ENCODE data around the gene PDK3. TPM values are rescaled to one million over a fixed set of nuclear protein-coding genes. Genes with fewer than 3 reads are reported as not detected.

PDK3 gene
- total RNA-seq, 2 experiments from 2014 or later = 36.1 to 36.5 TPM

DNA sequence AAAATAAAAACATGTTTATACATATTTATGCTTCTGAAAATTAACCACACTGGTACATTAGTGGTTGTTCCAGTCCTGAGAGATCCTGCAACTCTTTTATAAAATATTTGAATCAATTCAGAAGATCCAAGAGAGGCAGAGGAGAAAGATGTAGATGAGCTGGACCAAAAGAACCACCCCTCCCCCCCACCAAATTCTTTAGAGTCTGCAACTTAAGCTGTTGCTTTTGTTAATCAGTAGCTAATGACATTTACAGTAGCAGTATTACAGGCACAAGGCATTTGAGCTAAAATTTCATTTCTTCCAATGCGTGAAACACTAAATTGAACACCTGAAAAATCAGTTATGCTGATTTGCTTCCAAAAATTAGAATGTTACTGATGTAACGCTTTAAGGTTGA is 61.5 kb downstream of the PDK3 start:
- CTCF ChIA-PET = no interaction called here

DNA sequence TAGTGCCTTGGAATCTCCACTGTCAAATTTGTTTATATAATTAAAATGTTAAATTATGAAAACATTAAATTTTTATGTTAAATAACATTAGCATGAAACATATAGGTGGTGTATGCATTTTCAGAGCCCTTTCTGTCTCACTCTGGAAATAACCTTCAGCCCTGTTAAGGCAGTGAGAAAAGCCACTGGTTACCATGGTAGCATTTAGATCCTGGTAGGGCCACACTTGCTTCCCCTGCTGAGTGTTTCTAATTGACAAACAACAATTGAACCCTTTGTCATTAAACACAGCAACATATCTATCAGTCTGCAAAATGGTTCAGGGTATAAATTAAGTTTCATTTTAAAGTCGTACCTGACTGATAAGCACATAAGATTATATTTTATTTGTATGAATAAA is 63.5 kb downstream of the PDK3 start:
- ChIA-PET CTCF (no interaction called here), POLR2A (no interaction called here)

More for the DNA sequence above, 61.5 kb downstream of the PDK3 start:
- POLR2A ChIA-PET = no interaction called here

GRCh38 chrX:24536551-24536950 is 71.5 kb downstream of the PDK3 start:
- ChIA-PET CTCF (no interaction called here), POLR2A (no interaction called here)

GRCh38 chrX:24542756-24543155 is 77.7 kb downstream of the PDK3 start:
- CTCF ChIA-PET = no interaction called here

DNA sequence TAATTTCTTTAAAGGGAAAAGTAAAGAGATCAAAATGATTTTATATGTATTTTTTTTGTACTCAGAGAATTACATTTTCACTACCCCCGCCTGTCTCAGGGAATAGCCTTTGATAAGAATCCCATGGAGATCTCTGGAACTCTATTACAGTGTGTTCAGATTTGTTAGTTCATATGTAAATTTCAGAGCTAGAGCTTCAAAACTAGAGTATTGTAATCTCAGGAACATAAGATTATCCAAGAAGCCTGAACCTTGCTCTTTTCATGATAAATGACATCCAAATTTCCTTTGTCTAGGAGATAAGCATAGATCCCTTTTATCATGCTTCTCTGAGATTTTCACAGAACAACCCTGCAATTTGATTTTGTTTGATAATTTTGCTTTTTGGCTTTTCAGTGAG is 82.9 kb downstream of the PDK3 start:
- ChIA-PET POLR2A (no interaction called here), CTCF (no interaction called here)

More at GRCh38 chrX:24542756-24543155, 77.7 kb downstream of the PDK3 start:
- POLR2A ChIA-PET = no interaction called here

GRCh38 chrX:24550166-24550565 is 85.1 kb downstream of the PDK3 start:
- POLR2A ChIA-PET = no interaction called here
- CTCF ChIA-PET = interaction anchor here (0.9 kb wide), 1 partner anchor 17 kb away, joined by 3 read pairs; no protein-coding TSS in a partner anchor

DNA sequence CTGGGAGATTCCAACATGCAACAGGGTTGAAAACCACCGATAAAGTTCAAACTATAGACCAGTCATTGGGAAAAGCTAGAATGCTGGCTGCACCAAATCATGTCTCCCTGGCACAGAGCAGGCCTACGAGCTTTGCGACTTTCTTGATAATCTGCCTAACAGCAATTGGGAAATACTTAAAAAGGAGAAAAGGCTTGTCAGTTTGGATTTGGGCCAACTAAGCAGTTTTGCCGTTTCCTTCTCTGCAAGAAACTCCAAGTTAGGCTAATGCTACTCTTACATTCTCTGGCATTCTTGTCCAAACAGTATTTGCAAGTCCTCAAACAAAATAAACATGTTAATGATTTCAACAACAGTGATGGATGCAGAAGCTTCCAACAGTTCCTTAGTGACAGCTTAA is 87.9 kb downstream of the PDK3 start:
- POLR2A ChIA-PET = no interaction called here
- CTCF ChIA-PET = no interaction called here

DNA sequence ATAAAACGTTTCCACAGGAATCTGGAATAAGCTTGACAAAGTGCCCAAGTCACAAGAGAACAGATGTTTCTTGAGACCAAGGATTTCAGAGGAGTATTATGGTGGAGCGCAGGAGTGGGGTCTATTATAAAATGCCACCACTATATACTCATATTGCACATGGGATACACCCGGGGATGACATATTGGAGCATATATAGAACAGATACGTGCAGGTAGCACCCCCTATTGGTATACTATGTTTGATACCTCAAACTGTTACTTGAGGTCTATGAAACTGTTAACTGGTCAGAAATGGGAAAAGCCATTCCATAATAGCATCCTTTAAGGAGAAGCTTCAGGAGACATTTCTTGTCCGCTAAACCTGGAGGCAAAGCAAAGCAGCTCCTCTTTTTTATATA is 96.0 kb downstream of the PDK3 start:
- CTCF ChIA-PET = interaction anchor here (1.2 to 1.4 kb wide), 3 partner anchors 164 to 190 kb away, joined by 3 to 6 read pairs (median 3); no protein-coding TSS in a partner anchor
- POLR2A ChIA-PET = no interaction called here

DNA sequence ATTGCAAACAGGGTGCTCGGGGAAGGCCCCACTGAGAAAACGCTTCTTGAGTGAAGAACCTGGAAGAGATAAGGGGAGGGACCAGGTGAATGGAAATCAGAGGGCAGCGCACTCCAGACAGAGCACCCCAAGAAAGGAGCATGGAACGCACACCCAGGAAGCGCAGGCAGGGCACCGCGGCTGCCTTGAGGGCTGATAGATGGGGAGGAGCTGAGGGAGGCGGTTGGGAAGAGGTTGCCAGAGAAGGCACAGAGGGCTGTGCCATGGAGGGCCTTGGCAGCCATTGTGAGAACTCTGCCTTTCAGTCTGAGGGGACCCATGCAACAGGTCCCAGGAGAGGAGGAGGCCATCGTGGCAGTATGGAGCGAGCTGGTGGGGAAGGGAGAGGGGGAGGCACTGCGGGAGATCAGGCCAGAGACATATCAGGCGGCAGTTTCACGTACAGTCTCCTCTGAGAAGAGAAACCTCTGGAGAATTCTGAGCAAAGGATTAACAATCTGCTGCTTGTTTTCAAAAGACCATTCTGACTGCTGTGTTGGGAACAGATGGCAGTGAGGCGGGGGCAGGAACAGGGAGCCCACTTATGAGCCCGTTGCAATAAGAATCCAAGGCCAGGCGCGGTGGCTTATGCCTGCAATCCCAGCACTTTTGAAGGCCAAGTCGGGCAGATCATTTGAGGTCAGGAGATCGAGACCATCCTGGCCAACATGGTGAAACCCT is 98.4 kb downstream of the PDK3 start:
- POLR2A ChIA-PET = no interaction called here
- CTCF ChIA-PET = no interaction called here

GRCh38 chrX:24566240-24566639 is 101.2 kb downstream of the PDK3 start:
- CTCF ChIA-PET = no interaction called here
- POLR2A ChIA-PET = no interaction called here

GRCh38 chrX:24567169-24567568 is 102.1 kb downstream of the PDK3 start:
- CTCF ChIA-PET = no interaction called here
- POLR2A ChIA-PET = no interaction called here

DNA sequence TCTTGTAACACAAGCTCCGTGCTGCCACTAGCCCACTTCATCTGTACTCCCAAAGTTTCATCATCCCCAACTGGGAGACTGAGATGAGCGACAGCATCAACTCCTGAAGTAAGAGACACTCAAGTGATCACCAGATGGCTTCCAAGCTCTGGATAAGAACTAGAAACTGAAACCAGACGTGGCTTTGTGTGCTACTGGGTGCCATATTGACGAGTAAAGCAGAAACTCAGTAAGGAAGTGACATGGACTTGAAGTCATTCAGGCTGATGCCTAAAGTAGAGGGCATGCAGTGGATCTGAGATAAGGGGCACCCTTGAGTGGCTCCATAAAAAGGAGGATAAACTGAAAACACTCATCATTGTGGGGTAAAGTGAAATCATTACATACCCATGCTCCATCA is 109.7 kb downstream of the PDK3 start:
- ChIA-PET CTCF (no interaction called here), POLR2A (no interaction called here)

DNA sequence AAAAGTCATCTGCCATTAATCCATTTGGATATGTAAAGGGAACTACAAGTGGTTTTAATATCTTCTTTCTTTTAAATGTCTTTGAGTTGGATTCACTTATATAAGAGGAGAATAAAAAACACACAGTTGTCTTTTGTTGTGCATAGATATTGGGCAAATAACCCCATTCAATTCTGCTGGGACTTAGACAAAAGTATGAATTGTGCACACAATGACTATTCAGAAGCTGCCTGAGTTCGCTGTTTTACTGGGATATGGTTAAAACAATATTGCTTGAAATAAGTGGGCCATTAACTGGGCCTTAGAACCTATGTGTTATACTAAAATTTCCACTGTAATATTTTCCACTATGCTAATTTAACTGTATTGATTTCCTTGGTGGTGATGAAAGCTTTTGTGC is 110.4 kb downstream of the PDK3 start:
- ChIA-PET POLR2A (no interaction called here), CTCF (no interaction called here)

- POLR2A ChIA-PET = no interaction called here
- CTCF ChIA-PET = no interaction called here
Observed at GRCh38 chrX:24577091-24577490, 112.0 kb downstream of the PDK3 start.

Other genes with a start within 250 kb of the PDK3 start
- not detected for gene SUPT20HL2, start 151.2 kb upstream of the PDK3 start, total RNA-seq
- gene SUPT20HL1, start 104.6 kb upstream of the PDK3 start, total RNA-seq = under 1 TPM in 1 of 2 experiments, not detected in 1; 0.11 TPM
- gene PCYT1B, start 182.1 kb downstream of the PDK3 start, total RNA-seq = under 1 TPM; 0.11 to 0.13 TPM
- 10 to 100 TPM; 46.7 to 49.1 TPM for gene POLA1, start 228.6 kb downstream of the PDK3 start, total RNA-seq

Measured in activated CD8-positive, alpha-beta memory T cell treated with anti-CD3 and anti-CD28 coated beads for 36 hours (primary cell).